Panc1 (cell line): ENCODE data around the gene FGGY.

Experiments used
- POLR2AphosphoS5 ChIP-seq: IDR thresholded peaks from 2 replicates; pipeline ENCODE4 v1.6.1; 2012; ENCODE audit warnings: mild to moderate bottlenecking, low read depth, low read length, moderate library complexity
- SIN3A ChIP-seq: IDR thresholded peaks from 2 replicates; pipeline ENCODE4 v1.6.1; 2012; ENCODE audit warnings: low read depth, mild to moderate bottlenecking, low read length, moderate library complexity, borderline replicate concordance; ENCODE audit not compliant: insufficient read depth
- TCF7L2 ChIP-seq: IDR thresholded peaks from 2 replicates; pipeline ENCODE4 v1.6.1; 2011; ENCODE audit warnings: mild to moderate bottlenecking, low read depth, low read length, inconsistent platforms
- TF ChIP-seq, protein P1 (sequence below): fragments of 450-650 bp; IDR thresholded peaks from 2 replicates; pipeline ENCODE4 v1.5.1; 2017; ENCODE audit warnings: mild to moderate bottlenecking
- TF ChIP-seq, protein P2 (sequence below), 2 experiments: IDR thresholded peaks; 2 replicates each; pipeline ENCODE4 v1.6.1; 2011 to 2012; ENCODE audit warnings: low read depth in 2 of 2, control low read depth in 1 of 2, low read length in 1 of 2, mild to moderate bottlenecking in 1 of 2, moderate library complexity in 1 of 2; ENCODE audit not compliant: insufficient read depth in 1 of 2

DNA sequence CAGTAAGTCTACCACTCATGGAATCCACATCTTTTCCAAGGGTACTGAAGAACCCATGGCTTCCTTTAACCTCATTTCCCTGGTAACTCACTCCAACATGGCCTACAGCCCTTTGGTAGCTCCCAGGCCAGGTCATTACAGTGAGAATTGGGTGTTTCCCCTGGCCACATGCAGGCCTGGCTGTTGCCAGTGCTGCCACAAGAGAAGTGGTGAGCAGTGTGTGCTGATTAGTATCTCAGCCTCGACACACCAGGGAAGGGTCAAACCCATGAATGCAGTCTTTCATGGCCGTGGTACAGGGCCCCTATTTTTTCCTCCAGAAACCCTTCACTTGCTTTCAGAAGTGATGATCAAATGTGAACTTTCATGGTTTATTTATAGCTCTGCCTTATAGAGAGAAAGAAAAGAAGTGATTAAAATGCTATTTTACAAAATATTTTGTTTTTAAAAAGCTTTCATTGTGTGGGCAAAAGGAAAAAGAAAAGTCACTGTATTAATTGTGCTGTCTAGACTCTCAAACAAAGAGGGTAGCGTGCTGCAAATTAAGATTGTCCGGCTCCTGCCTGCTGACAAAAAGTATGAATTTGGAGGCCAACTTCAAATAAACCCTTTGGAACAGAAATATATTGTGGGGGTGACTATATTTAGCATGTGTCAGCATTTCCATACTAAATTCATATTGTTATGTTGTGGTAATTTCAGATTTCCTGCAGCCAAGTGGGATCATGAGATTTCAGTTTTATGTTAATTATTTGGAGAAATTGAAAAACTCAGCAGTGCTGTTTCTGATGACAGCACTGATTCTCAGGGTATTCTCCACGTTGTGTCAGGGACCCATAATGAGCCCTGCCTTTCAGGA is 455.9 kb downstream of the FGGY start:
- TF ChIP-seq, protein P1, sequence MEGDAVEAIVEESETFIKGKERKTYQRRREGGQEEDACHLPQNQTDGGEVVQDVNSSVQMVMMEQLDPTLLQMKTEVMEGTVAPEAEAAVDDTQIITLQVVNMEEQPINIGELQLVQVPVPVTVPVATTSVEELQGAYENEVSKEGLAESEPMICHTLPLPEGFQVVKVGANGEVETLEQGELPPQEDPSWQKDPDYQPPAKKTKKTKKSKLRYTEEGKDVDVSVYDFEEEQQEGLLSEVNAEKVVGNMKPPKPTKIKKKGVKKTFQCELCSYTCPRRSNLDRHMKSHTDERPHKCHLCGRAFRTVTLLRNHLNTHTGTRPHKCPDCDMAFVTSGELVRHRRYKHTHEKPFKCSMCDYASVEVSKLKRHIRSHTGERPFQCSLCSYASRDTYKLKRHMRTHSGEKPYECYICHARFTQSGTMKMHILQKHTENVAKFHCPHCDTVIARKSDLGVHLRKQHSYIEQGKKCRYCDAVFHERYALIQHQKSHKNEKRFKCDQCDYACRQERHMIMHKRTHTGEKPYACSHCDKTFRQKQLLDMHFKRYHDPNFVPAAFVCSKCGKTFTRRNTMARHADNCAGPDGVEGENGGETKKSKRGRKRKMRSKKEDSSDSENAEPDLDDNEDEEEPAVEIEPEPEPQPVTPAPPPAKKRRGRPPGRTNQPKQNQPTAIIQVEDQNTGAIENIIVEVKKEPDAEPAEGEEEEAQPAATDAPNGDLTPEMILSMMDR = no peak
- TF ChIP-seq POLR2AphosphoS5 (no peak), TCF7L2 (no peak), SIN3A (no peak)
- TF ChIP-seq, protein P2, sequence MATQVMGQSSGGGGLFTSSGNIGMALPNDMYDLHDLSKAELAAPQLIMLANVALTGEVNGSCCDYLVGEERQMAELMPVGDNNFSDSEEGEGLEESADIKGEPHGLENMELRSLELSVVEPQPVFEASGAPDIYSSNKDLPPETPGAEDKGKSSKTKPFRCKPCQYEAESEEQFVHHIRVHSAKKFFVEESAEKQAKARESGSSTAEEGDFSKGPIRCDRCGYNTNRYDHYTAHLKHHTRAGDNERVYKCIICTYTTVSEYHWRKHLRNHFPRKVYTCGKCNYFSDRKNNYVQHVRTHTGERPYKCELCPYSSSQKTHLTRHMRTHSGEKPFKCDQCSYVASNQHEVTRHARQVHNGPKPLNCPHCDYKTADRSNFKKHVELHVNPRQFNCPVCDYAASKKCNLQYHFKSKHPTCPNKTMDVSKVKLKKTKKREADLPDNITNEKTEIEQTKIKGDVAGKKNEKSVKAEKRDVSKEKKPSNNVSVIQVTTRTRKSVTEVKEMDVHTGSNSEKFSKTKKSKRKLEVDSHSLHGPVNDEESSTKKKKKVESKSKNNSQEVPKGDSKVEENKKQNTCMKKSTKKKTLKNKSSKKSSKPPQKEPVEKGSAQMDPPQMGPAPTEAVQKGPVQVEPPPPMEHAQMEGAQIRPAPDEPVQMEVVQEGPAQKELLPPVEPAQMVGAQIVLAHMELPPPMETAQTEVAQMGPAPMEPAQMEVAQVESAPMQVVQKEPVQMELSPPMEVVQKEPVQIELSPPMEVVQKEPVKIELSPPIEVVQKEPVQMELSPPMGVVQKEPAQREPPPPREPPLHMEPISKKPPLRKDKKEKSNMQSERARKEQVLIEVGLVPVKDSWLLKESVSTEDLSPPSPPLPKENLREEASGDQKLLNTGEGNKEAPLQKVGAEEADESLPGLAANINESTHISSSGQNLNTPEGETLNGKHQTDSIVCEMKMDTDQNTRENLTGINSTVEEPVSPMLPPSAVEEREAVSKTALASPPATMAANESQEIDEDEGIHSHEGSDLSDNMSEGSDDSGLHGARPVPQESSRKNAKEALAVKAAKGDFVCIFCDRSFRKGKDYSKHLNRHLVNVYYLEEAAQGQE (IDR thresholded peaks at IDR 0.05; ENCODE audit: insufficient read depth in 1 of 2, low read depth in 2 of 2, low read length in 1 of 2) = no peak
